ENCODE data around the gene MYLIP.

The MYLIP gene

GRCh38 chr6:16129623-16130401, 926 bp downstream of the MYLIP start:
- no peak for TF ChIP-seq CTCF (IDR thresholded peaks at IDR 0.05; ENCODE audit: control insufficient read depth, extremely low read depth, insufficient read depth)
- H3K4me3 ChIP-seq (ENCODE audit: low read depth, low read length) = peak overlapping the region; percentile 90
- DNase-seq (ENCODE audit: low read depth) = no peak

GRCh38 chr6:16130437-16130891, 1.6 kb downstream of the MYLIP start:
- no peak for TF ChIP-seq CTCF (IDR thresholded peaks at IDR 0.05; ENCODE audit: control insufficient read depth, extremely low read depth, insufficient read depth)
- DNase-seq (ENCODE audit: low read depth) = peak; percentile 45
- peak overlapping the region; percentile 90 for H3K4me3 ChIP-seq (ENCODE audit: low read depth, low read length)

GRCh38 chr6:16130932-16131387, 2.1 kb downstream of the MYLIP start:
- H3K4me3 ChIP-seq (ENCODE audit: low read depth, low read length) = peak overlapping the region; percentile 90
- TF ChIP-seq CTCF (IDR thresholded peaks at IDR 0.05; ENCODE audit: control insufficient read depth, extremely low read depth, insufficient read depth) = no peak
- peak; percentile 70 for DNase-seq (ENCODE audit: low read depth)

GRCh38 chr6:16132909-16133308, 4.0 kb downstream of the MYLIP start:
- H3K4me3 ChIP-seq (ENCODE audit: low read depth, low read length) = no peak overlapping the region
- no peak for DNase-seq (ENCODE audit: low read depth)
- TF ChIP-seq CTCF (IDR thresholded peaks at IDR 0.05; ENCODE audit: control insufficient read depth, extremely low read depth, insufficient read depth) = no peak

- no peak overlapping the region for H3K4me3 ChIP-seq (ENCODE audit: low read depth, low read length)
- no peak for DNase-seq (ENCODE audit: low read depth)
- no peak for TF ChIP-seq CTCF (IDR thresholded peaks at IDR 0.05; ENCODE audit: control insufficient read depth, extremely low read depth, insufficient read depth)
Observed at GRCh38 chr6:16134430-16134829, 5.5 kb downstream of the MYLIP start.

GRCh38 chr6:16135066-16135465, 6.2 kb downstream of the MYLIP start:
- TF ChIP-seq CTCF (IDR thresholded peaks at IDR 0.05; ENCODE audit: control insufficient read depth, extremely low read depth, insufficient read depth) = no peak
- no peak for DNase-seq (ENCODE audit: low read depth)
- H3K4me3 ChIP-seq (ENCODE audit: low read depth, low read length) = no peak overlapping the region

- TF ChIP-seq CTCF (IDR thresholded peaks at IDR 0.05; ENCODE audit: control insufficient read depth, extremely low read depth, insufficient read depth) = no peak
- DNase-seq (ENCODE audit: low read depth) = no peak
- H3K4me3 ChIP-seq (ENCODE audit: low read depth, low read length) = no peak overlapping the region
Observed at GRCh38 chr6:16136091-16136490, 7.2 kb downstream of the MYLIP start.
